Activated CD8-positive, alpha-beta memory T cell treated with anti-CD3 and anti-CD28 coated beads, Interleukin-2, amount 50 U/mL, for 48 hours (primary cell): ENCODE measurements around the gene EPHA4.

ENCODE experiments used
- DNase-seq: peaks from one replicate; pipeline ENCODE4 v3.0.0-alpha.2; 2020

EPHA4 gene

DNA sequence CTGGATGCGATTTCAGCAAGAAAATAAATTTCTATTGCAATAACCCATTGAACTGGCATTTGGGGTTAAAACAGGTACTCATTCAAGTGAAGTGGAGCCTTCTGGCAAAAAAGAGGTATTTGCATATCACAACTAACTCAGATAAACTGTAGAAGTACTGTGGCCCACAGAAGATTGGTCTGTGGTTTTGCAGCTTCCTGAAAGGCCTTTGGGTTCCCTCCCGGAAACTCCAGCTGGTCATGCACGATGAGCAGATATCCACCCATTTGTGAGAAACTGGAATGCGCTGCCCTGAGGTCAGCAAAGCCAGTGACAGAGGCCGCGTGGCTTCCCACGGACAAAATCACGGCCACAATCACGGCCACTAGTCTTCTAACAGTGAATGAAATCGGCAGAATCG, 106.3 kb downstream of the EPHA4 start:
- no peak for DNase-seq

DNA sequence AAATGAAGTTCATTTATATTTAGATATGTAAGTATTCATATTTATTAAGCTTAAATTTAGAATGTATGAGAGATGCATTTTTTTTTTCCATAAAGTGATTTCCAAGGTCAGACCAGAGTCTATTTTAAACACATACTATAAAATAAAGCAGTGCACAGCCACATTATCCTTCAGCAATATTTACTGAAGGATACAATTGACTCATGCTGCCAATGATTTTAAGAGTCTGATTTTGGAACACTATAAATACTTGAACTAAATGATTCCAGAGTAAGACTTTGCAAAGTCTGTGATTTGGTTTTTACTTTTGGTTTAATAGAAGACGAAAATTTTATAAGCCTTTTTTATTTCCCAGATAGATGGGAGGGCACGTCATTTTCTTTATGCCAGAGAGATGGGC, 107.1 kb downstream of the EPHA4 start:
- DNase-seq, result no peak

DNA sequence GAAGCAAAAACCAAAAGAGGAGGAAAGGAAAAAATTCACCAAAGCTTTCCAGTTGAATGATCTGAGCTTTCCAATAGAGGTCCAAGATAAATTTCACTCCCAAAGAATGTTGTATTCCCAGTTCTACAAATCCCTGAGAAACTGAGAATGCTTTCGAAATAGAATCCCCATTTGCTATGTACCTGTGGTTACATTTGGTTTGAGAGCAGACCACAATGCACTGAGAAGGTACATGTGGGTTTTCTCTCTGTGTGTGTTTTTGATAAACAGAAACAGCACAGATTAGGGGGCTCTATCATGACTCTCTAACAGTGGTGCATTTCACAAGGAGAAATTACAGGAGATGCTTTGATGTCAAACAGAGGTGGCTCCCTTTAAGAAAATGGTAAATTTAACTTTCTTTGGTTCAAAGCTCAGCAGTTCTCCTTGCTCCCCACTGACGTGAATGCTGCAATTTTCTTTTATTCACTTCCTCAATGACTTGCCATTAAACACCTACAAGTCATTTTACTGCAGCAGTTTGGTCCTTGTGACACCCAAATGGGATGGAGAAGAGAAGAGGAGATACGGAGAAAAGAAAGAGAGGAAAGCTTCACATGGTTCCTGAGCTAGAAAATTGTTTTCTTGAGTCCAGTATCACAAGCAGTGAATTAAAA, 108.7 kb downstream of the EPHA4 start:
- DNase-seq, result no peak

DNA sequence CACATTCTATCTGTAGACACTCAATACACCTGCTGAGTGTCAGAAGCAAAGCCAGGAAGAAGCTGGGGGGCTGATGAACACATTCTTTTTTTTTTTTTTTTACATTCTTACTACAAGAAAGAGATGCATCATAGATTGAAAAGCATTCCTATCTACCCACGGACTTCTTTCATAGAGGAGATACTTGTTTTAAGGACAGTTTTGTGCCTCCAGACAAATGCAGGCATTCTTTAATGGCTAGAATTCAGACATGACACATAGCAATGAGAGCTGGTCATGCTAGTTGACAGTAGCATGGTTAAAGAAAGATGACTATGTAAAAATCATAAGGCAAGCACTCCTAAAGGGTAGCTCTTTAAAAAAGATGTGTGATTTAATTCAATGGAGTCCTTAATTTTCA, 110.2 kb downstream of the EPHA4 start:
- DNase-seq, result no peak

DNA sequence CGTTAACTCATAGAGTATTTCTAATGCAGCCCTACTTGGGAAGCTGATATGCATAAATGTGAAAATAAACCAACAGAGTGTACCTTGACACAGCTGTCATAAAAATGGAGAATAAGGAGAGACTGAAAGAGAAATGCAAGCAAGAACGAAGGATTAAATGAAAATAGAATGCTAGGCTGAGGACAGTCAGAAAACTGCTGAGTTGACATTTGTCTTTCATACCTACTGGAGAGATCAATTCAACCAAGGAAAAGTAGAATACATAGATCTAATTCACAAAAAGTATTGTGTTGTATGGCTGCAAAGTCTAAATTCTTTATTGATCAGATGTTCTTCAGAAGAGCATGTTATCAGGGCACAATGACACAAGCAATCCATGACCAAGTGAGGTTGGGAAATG, 112.0 kb downstream of the EPHA4 start:
- no peak for DNase-seq

DNA sequence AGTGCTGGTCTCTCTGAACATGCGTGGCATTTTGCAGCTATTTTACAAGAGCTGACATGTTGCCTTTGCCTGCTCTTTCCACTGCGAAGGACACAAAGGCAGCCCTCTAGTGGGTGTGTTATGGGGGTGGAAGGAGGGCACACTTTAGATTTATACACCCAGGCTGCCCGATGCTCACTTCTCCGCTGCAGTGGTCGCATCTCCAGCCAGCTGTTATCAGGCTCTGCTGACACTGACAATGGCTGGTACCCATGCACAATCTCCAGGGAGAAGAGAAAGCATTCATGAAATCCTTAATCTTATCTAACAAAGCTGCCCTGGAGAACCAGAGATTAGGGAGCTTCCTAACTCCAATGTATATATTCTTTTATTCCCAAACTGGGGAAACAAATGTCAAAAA, 113.5 kb downstream of the EPHA4 start:
- DNase-seq, result no peak

DNA sequence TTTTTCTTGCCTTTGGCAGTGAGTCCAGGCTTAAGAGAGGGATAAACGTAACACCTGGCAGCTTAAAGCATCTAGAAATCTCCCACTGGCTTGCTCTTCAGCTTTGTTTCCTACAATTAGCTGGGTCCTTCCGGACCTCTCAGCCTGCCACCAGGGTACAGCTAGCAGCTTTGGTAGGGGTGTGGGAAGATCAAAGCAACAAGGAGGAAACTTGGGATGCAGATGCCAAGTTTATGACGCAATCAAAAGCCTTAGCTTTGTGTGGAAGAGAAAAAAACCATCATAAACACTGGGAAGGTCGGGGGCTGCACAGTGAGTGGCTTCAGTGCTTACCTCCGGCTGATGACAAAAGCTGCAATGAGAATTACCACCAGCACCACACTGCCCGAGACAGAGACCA, 116.9 kb downstream of the EPHA4 start:
- no peak for DNase-seq

DNA sequence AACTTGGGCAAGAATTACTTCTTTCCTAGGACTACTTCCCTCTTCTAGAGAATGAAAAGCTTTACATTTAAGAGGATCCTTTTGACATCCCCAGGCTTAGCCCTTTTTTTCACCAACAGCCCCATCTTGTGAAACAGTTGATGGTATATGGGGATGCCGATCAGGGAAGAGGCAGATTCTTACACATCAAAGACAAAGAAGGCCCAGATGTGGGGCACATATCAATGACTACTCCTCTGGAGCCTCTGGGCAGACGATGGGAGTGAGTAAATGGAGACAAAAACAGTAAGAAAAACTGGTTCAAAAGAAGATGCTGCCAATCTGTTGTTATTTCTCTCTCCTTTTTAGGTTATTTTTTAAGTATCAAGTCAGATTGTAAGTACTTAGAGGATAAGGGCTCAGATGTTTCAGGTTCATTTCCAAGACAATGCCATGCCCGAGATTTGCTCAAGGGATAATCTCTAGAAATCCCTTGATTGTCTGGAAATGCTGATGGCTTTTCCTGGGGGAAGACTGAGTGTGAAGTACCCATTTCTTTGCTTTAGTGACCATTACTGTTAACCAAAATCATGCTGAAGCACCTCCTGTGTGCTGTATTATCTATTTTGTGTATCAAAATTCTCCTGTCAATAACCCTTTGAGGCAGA, 117.5 kb downstream of the EPHA4 start:
- no peak for DNase-seq

DNA sequence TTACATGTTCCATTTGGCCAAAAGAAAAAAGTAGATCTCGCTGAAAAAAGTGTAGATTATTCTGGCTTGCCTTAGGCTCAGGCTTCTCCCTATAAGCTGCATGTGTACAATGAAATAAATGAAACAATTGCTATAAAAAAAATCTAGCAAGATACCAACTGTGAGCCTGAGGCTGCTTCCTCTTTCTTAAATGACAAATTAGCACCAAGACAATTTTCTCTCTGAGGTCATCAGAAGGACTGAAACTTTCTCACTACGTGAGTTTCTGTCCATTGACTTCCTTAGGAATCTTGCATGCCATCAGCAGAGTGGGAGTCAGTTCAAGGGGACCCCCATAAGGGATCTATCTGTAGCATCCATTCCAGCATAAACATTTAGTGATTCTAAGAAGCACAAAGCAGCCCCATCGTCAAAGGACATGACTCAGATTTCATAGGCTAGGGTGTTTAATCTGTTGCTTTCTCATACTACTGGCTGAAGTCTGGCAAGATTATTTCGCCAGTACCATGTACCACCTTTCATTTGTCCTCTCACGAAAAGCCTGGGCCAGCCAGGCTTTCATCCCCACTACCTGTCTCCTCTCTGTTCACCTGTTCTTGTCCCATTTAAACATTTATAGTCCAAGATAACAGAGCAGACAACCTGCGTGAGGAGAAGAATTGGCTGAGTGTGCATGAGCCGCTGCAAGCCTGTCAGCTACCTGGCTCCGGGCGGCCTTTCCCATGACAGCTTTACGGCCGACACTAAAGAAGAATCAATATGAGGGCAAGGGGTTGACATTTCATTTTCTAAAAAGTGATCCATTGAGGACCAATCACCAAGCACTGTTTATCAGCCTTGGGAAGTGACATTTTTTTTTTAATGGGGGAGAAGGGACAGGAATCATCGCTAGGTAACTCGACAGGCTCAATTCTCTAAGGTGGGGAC, 120.0 kb downstream of the EPHA4 start:
- DNase-seq, result no peak

DNA sequence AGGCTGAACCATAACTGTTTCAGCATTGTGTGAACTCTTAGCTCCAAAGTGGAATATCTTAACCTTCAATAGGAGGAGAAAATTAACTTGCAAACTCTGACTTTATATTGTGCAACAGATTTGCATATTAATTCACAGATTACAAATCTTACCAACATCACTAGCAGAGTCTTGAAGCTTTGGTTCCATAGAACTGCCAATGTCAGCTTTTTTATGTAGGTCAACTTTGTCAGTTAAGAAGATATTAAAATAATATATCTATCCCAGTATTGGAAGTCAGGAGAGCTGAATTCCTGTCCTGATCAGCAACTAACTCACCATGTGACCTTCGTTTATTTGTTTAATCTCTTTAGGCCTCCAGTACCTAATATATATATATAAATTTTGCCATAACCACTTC, 121.8 kb downstream of the EPHA4 start:
- DNase-seq, result no peak

DNA sequence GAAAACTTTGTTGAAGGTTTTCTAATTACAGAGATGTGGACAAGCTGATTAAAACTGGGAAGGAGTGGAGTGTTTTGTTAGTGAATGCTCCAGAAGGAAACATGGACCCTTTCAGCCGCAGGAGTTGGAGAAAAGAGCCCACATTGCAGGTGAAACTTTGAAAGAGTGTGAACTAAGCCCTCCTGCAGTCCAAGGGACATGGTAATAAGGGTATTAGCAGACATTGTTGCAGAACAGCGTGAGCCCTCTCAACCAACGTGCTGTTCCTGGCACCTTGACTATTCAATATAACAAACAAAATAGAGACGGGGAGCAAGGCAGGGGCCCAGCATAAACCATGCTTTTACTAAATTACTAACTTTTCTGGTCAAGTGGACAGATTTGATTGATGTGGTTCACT, 122.7 kb downstream of the EPHA4 start:
- no peak for DNase-seq

DNA sequence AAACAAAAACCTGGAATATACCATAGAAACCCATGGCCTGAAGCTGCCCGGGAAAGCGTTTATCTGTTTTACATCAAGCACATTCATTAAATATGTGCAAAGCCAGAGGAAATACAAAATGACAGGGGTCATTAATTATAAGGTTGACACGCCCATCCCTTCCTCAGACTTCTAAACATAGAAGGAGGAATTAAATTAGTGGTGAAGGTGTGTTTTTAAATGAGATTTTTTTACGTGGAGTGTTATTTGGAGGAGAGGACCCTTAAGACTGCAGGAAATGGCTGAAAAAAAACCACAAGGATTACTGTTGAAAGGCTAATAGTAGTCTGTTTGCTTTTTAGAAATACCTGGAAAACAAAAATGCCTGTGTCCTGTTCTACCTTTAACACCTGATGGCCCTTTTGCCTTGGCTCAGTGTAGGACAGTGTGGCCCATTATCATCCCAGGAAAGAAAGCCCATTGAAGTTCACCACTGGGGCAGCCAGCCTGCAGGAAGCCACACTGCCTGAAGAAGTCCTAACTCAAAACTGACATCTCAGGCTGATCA, 123.2 kb downstream of the EPHA4 start:
- no peak for DNase-seq

DNA sequence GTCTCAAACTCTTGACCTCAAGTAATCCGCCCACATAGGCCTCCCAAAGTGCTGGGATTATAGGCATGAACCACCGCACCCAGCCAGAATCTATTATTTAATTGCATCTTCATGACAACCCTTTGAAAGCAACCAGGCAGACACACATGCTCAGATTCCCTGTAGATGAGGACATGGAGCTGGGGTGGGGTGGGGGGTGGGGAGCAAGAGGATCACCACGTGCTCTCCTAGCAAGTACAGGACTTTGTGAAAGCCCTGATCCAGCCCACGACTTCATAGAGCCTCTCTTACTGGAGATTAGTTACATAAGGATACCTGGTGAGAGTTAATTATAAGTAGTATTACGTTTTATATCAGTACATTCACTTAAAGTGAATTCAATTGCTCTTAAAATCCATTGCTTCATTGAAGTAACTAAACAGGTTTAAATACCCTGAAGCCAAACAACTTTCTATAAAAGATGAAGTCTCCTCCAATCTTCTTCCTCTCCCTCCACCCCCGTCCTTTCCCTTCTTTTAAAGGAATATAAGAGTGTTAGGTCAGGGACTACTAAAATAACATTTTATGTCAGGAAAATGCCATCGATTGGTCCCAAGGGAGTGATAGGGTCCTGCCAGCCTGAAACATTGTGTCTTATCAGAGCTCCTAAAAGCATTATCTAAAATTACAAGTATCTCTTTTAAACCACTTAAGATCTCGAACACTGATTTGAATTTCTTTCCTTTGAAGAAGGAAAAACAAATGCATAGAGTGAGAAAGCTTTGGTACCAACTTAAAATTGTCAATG, 123.9 kb downstream of the EPHA4 start:
- DNase-seq, result no peak

DNA sequence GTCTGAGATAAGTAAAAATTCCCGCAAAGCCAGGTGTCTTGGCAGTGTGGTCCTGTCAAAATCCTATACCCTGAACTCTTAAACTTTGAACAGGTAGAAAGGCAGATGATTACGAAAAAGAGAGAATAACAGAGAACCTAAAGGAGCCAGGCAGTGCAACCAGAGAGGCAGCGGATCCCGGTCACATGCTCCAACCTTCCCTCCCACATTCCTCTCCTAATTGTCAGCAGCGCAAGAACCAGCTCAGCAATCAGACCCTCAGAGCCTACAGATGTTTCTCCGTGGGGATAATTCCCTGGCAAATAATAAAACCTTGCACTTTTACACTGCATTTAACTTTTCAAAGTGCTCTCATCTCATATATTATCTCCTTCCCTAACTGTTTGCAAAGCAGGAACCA, 124.8 kb downstream of the EPHA4 start:
- DNase-seq, result no peak

DNA sequence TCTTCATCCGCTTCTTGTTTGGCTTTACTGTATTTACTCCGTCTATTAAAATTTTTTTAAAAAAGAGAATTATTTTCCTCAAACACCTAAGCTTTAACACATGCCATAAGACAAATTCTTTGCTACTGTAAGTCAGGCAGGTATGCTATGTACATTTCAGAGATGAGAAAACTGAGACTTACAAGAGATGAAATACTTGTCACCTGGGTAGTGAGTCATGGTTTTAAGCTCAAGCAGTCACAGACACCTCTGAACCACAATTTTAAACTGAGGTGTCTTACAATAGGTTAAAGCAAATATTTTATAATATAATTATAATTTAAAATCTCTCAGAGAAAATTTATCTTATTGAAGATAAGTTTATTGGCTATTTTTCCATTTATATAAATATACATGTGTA, 126.0 kb downstream of the EPHA4 start:
- no peak for DNase-seq

DNA sequence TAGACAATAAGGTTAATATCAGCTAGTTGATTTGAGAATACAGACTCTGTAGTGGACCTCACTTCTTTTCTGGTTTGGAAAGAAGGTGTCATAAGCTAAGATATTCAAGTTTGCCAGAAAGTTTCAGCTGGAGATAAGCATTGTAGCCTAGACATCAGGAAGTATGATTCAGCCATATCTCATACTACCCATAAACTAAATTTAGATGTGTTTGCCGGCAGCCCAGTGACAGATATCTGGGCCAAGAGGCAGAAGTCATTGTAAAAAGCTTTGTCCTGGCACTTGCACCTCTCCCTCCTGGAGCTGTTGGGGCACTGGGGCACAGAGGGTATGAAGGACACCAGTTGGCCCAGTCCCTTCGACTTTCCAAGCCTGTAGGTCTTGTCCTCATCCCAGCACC, 128.0 kb downstream of the EPHA4 start:
- no peak for DNase-seq

DNA sequence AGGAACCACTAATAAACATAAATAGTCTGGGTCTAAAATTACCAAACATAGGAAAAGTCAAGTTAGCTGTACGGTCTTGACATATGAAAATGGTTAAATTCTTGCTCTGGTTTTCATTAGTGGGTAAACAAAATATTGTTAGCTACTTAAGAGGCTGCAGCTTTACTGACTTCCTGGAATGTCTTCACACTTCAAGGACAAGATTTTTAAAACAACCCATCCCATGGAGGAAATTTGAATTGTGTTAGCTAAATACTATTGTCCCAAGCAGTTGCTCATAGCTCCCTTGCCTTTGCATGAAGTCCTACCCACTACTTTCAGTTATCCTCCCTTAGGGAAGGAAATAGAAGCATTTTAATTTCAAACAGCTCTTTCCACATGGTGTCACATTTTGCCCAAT, 128.5 kb downstream of the EPHA4 start:
- no peak for DNase-seq

DNA sequence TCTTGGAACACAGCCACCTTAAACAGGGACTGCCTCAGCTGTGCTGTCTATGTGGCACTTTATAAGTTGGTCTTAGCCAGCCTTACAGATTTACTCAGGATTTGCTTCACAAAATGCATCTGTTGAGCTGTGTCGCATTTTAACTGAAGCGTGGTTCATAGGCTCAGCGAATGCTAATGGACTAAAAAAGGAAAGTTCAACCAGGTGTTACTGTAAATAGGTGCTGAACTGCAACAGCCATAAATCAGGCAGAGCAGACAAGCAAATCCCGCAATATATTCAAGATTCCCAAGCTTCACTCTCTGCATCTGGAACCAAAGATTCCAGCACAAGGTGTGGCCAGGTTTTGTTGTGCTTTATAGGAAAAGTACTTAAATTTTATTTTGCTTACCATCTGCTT, 130.0 kb downstream of the EPHA4 start:
- DNase-seq, result no peak

DNA sequence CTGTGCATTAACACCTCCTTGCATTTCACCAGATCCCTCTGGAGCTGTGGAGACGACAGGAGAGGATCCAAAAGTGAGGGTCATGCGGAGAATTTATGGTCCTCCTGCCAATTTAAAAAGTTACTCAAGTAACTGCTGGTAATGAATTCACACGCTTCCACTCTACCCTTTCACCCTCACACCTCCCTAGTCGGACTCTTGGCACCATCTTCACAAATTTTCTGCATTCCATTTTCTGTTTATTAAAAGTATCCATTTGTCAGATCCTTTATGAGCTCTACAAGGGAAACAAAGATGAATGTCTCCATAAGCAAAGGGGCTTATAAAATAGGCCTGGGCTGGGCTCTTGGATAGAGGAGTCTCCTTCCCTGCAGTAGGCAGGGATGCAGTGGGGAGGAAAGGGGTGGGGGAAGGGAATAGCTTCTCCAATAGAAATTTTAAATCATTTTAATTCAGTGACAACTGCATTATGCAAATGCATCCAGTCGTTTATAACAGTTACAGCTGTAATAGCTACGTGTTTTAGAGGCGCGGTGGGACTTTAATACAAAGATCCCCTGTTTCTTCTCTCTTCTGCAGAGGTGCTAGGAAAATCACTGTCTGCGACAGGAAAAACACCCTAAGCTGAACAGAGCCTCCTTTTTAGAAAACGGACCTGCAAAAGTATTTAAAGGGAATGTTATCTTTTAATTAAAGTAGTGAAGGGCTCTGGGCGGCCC, 132.2 kb downstream of the EPHA4 start:
- DNase-seq, result no peak

DNA sequence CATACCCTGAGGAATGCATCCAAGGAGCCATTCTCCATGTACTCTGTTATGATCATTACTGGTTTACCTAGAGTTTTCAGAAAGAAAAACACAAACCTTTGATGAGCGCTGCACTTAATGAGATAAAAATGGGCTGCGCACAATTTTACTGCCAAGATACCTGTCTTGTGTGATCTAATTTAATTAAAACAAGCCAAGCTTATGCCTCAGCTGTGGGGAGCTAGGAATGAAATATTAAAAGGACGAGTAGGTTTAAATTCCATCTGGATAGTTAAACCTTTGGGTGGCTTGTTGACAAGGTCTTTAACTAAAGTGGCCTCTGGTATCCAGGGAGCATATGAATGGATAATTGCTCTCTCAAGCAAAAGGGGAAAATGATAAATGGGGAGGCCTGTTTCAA, 135.0 kb downstream of the EPHA4 start:
- no peak for DNase-seq

DNA sequence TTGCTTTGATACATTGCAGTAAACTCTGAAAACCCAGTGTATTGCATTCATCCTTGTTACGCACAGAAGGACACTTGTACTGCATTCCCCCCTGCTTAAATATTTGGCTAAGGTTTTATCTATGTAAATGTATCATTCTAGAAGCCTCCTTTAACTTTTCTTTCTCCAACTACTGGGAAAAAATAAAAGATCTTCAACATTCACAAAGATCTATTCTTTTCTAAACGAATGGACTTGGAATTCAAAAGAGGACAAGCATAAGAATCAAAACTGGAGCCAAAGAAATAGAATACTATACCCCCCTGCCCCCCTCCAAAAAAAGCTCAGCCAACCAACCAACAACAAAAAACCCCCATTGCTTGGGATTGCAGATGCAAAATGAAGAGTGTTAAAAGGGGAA, 136.9 kb downstream of the EPHA4 start:
- DNase-seq, result no peak

DNA sequence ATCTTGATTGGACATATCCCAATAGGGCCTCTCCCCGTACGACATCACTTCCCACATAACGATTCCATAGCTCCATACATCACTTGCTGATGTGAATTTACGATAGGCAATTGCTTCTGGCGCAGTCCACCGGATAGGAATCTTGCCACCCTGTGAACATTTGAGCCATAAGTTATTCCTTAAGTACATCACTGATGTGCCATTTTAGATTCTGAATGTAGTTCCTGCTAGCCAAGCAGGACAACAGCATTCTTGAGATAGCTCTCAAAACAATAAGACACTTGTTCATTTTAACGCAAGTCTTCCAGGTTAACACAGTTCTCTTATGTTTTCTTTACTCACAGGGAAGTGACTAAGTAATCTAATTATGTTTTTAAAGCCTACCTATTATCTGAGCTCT, 138.0 kb downstream of the EPHA4 start:
- no peak for DNase-seq
